Measurements from ENCODE around the gene HOXA11.
A peak's percentile ranks its signal among the peaks of the same experiment; 100 is the strongest.

Gene HOXA11

GRCh38 chr7:27133409-27134231, 51.4 kb downstream of the HOXA11 start:
- DNase-seq (ENCODE audit: low spot score): peak; percentile 23

- DNase-seq (ENCODE audit: low spot score): no peak
Observed at GRCh38 chr7:27132978-27133377, 52.1 kb downstream of the HOXA11 start.

- no peak for DNase-seq (ENCODE audit: low spot score)
Observed at GRCh38 chr7:27132214-27132613, 52.8 kb downstream of the HOXA11 start.

- no peak for DNase-seq (ENCODE audit: low spot score)
Observed at GRCh38 chr7:27131390-27131819, 53.6 kb downstream of the HOXA11 start.

Measured in ecto neural progenitor cell (in vitro differentiated cells).